ENCODE data around the gene UCN.

GRCh38 chr2:27354597-27354927, 46.3 kb upstream of the UCN start:
- TF ChIP-seq CTCF (IDR thresholded peaks at IDR 0.05; ENCODE audit: low read depth, low read length) (no peak), MAX (IDR thresholded peaks at IDR 0.05; ENCODE audit: low read depth, low read length) (no peak), POLR2A (IDR thresholded peaks at IDR 0.05; ENCODE audit: extremely low read depth, insufficient read length) (no peak)

All from NB4 (cell line).